Left colon (tissue), 2 donors: ENCODE data around the gene NAGS. TPM values are rescaled to one million over a fixed set of nuclear protein-coding genes. Genes with fewer than 3 reads are reported as not detected.
"Not testable (repeated sequence)": the region's sequence is repeated elsewhere in the genome, so short reads cannot be mapped to it uniquely, and the experiment has no call there.

Source experiments
- ATAC-seq: fragments of 200-7000 bp; cut with Tn5 transposase; one replicate; pipeline ENCODE4 v1.9.1; 2020; ENCODE audit warnings: mild to moderate bottlenecking, moderate library complexity
- DNase-seq, 2 donors: peaks; one replicate each; pipeline ENCODE4 v3.0.0-alpha.2; 2020
- intact Hi-C, 2 donors: fragments of 100-400 bp; cut with DNase I in 1 of 2; cut with micrococcal nuclease in 1 of 2; formaldehyde crosslinking; loops; one replicate each; pipeline versions ENCODE4 v1.11.2 to v1.14.0; 2022; cut with DNase I, micrococcal nuclease
- total RNA-seq, 2 donors: library from RNA; stranded (reverse); fragmentation: NEBNext Ultra II Directional; extraction: Animal tissue kit (Norgen Biotek cat#: 25700); gene quantifications; one replicate each; pipeline ENCODE4 v1.2.1, GENCODE V29; 2021
- donor health status: DM: no; HTN: no; CAD: no.
- donor health status: DM: yes; HTN: yes; CAD: no.

NAGS gene
- total RNA-seq, 2 donors from 2014 or later: 9.2 to 13.8 TPM

DNA sequence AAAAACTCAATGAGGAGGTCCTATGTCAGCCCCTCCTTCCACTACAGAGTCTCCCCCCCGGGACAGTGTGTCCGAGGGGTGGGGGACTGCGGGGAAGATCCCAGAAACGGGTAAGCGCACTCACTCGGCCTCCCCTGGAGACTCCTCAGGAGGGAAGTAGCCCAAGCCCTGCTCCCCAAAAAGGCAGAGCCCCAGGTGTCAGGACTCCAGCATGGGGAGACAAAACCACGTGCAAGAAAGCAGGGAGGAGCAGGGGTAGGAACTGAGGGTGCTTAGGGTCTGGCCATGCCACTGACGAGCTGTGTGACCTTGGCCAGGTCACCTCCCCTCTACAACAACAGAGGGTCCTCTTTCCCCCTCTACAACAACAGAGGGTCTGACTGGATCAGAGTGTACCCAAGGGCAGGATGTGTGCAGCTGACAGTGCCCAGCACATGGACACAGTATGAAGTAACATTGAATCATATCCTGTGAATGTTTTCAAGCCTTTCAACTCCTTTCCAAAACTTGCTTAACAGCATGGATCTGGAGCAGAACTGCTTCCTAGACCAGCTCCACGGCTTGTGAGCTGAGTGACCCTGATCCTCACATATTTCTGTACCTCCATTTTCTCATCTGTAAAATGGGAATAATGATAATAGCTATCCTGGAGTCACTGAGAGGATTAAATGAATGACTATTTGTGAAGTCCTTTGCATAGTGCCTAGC lies 2.1 kb upstream of the NAGS start:
- intact Hi-C loops: no loop called here
- ATAC-seq: no peak
- no peak for DNase-seq

- intact Hi-C loops: no loop called here
- peak; percentile 45 for ATAC-seq
- DNase-seq: peak; percentile 62
Observed at GRCh38 chr17:44004761-44005526, 522 bp downstream of the NAGS start.

- intact Hi-C loops: no loop called here
- DNase-seq (peak; percentile 71 to 77), ATAC-seq (peak; percentile 64)
Observed at GRCh38 chr17:44005527-44006271, 1.3 kb downstream of the NAGS start.

- peak; percentile 2 for ATAC-seq
- intact Hi-C loops: no loop called here
- no peak for DNase-seq
Observed at GRCh38 chr17:44006272-44006597, 1.8 kb downstream of the NAGS start.

GRCh38 chr17:44006598-44007345 lies 2.4 kb downstream of the NAGS start:
- ATAC-seq (peak; percentile 81), DNase-seq (peak; percentile 100)
- intact Hi-C loops: no loop called here

- peak; percentile 10 for ATAC-seq
- intact Hi-C loops: no loop called here
- DNase-seq: peak; percentile 44 to 52
Observed at GRCh38 chr17:44007346-44008204, 3.2 kb downstream of the NAGS start.

- intact Hi-C loops: no loop called here
- ATAC-seq (no peak), DNase-seq (no peak)
Observed at GRCh38 chr17:44008205-44008909, 3.9 kb downstream of the NAGS start.

- DNase-seq (no peak), ATAC-seq (no peak)
- intact Hi-C loops: no loop called here
Observed at GRCh38 chr17:44010966-44011647, 6.7 kb downstream of the NAGS start.

DNA sequence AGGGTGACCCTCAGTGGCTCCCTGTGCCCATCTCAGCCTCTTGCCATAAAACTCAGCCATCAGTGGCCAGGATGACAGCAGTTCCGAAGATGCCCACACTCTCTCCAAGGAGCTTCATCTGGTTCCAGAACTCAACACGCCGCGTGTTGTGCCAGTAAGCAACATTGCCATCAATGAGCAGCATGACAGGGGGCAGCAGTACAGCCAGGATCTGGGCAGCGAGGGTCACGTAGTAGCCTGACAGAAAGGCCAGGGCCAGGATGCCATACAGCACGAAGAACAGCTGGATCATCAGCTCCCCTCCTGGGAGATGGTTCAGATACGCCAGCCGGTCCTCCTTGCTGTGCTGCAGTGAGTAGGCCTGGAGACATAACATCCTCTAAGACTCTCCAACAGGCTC lies 7.5 kb downstream of the NAGS start:
- ATAC-seq (no peak), DNase-seq (no peak)
- intact Hi-C loops: no loop called here

DNA sequence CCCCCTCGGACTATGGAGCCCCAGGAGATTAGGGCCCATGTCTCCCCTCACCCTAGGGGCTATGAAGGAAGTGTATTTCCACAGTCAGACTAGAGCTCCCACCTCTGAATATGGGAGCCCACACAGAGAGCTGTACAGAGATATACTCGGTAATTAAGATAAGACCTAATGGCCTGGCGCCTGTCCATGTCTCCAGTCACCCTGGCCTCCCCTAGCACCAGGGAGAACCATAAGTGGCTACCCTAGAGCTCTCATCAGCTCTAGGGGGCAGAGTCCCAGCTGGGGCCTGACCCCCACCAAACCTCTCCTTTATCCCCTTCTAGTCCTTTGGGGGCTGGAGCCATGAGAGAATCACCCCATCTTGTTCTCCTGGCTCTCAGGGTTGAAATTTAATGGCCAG lies 8.0 kb downstream of the NAGS start:
- ATAC-seq (no peak), DNase-seq (no peak)
- intact Hi-C loops: no loop called here

DNA sequence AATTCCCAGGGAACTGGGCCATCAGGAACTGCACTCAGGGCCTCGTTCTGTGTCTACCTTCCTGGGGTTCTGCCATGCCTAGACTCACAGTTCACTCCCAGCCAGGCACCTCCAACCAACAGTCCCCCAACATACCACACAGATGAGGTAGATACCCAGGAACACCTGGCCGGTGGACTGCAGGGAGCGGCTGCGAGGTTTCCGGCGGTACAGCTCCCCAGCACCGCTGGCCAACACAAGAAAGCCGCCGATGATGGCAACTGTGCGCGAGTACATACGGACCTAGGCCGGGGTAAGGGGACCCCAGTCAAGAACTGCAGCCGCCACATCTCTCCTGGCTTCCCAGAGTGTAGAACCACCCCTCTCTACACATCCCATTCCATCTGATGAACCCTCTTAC lies 8.5 kb downstream of the NAGS start:
- no peak for ATAC-seq
- intact Hi-C loops: no loop called here
- no peak for DNase-seq

DNA sequence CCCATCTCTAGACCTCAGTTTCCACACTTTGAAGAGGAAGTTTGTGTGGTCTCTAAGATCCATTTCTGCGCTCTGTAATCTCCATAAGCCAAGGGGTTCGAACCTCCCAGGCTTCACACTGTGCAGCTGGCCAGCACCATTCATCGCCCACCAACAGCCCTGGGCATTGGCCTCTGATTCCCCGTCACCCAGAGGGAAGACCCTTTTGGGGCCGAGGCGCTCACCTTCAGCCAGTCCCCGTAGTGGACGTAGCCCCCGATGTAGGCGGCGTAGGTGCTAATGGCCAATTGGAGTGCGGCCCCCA lies 9.7 kb downstream of the NAGS start:
- ATAC-seq: peak; percentile 5
- intact Hi-C loops: no loop called here
- DNase-seq: peak in 1 of 2 donors; percentile 28

DNA sequence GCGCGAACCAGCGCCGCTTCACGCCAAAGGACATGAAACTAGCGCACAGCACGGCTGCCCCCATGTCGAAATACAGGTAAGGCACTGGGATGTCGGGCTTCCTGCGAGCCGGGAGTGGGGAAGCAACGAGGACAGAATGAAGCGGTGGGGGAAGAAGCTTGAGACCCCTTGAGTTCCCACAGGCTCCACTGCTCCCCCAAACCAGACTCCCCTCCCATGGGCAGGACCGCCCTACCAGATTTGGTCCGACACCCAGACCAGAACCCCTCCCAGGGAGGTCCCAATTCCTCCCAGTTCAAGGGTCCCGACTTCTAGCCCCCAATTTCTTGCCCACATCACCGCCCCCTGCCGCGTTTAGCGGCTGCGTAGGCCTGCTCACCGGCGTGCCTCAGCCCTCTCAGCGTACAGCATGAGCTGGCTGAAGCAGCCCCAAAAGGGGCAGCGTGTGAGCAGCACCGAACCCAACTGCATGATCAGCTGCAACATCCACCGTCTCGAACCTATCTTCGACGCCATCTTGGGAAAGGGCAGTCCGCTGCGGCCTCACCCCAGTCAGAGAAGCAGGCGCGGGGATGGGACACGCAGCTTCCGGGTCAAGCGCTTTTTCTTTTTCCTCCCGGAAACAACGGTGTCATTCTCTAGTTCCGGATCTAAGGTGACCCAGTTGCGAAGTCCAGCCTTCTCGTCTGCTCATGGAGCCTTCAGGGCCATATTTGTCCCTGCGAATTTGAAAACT lies 10.2 kb downstream of the NAGS start, which contains the start of gene TMEM101:
Gene TMEM101 (minus strand): TSS at position 527 of the 736 bp plus-strand sequence. CDS start 11 bp downstream, at position 516.
- peak; percentile 94 for ATAC-seq
- intact Hi-C loops: no loop called here
- peak; percentile 90 to 91 for DNase-seq

- DNase-seq, intact Hi-C loops, ATAC-seq: not testable (repeated sequence)
Observed at GRCh38 chr17:44021227-44021626, 16.8 kb downstream of the NAGS start.

GRCh38 chr17:44022246-44022645 lies 17.8 kb downstream of the NAGS start:
- no peak for DNase-seq
- intact Hi-C loops: no loop called here
- ATAC-seq: no peak

DNA sequence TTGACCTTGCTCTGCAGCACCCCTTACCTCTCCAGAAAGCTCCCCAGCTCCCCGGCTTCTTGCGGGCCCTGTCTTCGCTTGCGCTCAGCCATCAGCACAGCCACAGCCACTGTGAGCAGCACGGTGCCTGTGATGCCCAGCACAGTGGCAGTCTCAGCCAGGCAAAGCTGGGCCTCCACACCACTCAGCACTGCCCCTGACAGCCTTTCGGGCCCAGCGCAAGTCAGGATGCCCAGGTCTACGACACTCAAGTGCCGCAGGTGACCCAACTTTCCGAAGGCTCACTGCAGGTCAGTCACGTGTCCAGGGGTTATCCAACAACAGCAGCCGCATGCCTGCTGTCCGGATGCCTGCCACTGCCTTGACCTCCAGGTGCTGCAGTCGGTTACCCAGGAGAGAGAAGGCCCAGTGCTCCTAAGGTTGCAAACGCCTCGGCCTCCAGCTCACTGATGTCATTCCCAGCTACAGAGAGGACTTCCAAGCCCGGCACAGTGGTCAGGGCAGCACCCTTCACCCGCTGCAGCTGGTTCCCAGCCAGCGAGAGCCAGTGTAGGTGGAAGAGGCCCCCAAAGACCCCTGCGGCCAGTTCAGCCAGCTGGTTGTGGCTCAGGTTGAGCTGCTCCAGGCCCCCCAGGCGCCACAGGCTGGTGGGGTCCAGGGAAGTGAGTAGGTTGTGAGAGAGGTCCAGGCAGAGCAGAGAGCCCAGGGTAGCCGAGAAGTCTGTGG lies 19.3 kb downstream of the NAGS start:
- peak; percentile 6 for ATAC-seq
- intact Hi-C loops: no loop called here
- DNase-seq: no peak
